Fibroblast of lung (primary cell): ENCODE measurements around the gene EFNB2.

Experiments used
- CTCF ChIP-seq, 2 donors: IDR thresholded peaks in 1 of 2; conservative IDR thresholded peaks in 1 of 2; 1 replicate in 1 of 2; 2 replicates in 1 of 2; pipeline ENCODE4 v1.5.1; 2011 to 2012; ENCODE audit warnings: low read length in 2 of 2, control low read depth in 1 of 2, inconsistent platforms in 1 of 2, low read depth in 1 of 2, mild to moderate bottlenecking in 1 of 2
- EZH2 ChIP-seq: IDR thresholded peaks from 2 replicates; pipeline ENCODE4 v1.5.1; 2012; ENCODE audit warnings: low read length, control low read depth, mild to moderate bottlenecking; ENCODE audit errors: missing control alignments

GRCh38 chr13:106450991-106451390, 84.5 kb downstream of the EFNB2 start:
- no peak for TF ChIP-seq CTCF (conservative IDR thresholded peaks at IDR 0.05 in 1 of 2, IDR thresholded peaks at IDR 0.05 in 1 of 2; ENCODE audit: low read depth in 1 of 2, low read length in 2 of 2)
- TF ChIP-seq EZH2 = no peak
